Hindlimb muscle (tissue), 1 donor: Measurements from ENCODE around the gene PTPRU. TPM values are rescaled to one million over a fixed set of nuclear protein-coding genes. Genes with fewer than 3 reads are reported as not detected.

Source experiments
- DNase-seq: peaks from one replicate; pipeline ENCODE4 v3.0.0-alpha.2; 2013
- polyA plus RNA-seq: library from polyadenylated mRNA; unstranded; fragments of 120-200 nt; gene quantifications from one replicate; pipeline ENCODE4 v1.2.1, GENCODE V29; 2013; ENCODE audit not compliant: insufficient read length

Gene PTPRU
- polyA plus RNA-seq, 1 donor: 25.4 TPM

DNA sequence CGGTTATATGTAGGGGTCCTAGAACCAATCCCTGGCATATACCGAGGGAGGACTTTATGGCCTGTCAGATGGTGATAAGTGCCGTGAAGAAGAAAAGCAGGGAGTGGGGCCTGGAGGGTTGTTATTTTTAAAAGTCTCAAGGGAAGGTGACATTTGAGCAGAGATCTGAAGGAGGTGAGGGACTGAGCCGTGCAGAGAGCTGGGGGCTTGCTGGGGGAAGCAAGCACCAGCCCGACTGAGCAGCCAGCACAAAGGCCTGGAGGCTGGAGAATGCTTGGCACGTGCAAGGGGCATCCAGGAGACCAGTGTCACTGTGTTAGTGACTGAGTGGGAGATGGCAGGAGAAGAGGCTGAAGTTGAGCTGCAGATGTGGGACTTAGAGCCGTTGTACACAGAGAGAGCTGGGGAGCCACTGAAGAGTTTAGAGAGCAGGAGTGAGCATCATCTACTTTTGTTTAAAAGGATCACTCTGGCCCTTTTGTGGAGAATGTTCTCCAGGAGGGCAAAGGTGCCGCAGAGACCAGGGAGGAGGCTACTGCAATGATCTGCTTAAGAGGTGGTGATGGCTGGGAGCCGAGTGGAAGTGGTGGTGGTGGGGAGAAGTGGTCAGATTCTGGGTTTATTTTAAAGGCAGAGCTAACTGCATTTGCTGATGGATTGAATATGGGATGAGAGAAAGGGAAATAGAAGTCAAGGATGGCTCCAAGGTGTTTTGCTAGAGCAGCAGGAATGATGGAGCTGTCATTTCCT lies 31.2 kb downstream of the PTPRU start:
- DNase-seq: no peak

DNA sequence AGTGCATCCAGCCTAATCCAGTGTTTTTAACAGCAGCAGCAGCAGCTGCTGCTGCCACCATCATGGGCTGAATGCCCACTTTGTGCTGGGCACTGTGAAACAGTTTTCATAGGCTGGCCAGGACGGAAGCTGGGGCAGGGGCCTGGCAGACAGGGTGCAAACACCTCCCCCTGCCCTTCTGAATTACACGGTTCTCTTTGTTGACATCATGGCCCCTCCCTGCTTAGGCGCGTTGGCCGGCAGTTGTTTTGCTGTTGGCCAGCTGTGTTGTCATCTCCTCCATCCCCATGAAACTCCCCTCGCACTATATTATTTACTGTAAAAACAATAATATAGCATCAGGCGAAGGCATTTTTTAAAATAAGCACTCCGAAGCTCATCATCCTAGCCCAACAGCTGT lies 33.1 kb downstream of the PTPRU start:
- DNase-seq: peak; percentile 75

DNA sequence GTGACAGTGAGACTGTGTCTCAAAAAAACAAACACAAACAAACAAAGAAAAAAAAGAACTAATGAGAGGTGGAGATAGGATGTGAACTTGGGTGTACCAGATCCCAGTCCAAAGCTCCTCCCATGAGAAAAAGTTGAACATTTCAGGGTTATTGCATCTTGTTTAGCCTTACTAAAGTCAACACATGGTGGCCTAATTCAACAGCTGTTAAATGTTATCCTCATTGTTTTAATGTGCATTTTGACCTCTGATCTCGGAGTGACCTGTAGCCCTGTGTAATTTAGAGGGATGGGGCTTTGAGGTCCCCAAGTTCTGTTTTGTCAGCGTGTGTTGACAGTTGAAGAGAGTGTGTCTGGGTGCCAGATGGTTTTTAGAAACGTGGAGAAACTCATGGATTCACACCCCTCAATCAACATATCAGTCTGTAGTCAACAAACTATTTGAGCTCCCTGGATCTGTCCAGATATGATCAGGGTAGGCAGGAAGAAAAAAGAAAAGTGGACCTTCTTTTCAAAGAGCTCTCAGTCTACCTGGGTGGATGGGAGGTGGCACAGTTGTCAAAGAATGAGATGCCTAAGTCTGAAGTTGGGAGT lies 34.7 kb downstream of the PTPRU start:
- no peak for DNase-seq

DNA sequence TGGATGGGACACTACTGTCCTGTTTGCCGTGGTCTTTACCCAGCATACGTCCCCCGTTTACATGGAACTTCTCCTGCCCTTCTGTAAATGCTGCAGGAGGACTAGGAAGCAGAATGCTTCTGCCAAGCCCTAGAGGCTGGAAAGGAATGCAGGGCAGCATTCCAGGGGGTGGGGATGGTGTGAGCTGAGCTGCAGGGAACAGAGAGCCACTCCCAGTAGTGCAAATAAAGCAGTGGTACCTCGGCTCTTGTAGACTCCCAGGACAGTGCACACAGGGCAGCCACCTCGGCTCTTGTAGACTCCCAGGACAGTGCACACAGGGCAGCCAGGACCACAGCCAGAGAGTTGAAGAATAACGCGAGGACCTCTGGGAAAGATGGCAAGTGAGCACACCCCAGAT lies 35.4 kb downstream of the PTPRU start:
- DNase-seq: no peak

DNA sequence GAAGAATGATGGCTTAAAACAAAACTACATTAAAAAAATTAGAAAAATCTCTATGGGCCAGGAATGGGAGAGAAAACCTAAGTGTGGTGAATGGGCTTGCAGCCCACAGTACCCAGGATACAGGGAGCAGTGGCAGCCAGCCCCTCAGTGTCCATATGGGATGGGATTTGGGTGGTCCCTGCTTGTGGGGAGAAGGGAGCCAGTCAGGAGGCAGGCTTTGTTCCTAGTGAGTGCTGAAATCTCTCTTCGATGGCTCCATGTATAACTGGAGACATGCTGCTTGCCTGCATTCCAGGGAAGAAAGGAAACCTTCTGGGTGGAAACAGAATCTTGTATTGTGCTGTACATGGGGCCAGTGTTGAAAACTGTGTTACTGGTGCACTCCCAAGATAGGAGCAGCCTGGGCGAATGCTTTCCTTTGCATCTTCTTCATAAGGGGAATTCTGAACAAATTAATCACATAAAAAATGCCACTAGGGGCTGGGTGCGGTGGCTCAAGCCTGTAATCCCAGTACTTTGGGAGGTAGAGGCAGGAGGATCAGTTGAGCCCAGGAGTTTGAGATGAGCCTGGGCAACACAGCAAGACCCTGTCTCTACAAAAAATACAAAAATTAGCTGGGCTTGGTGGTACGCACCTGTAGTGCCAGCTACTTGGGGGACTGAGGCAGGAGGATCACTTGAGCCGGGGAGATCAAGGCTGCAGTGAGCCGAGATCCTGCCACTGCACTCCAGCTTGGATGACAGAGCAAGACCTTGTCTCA lies 36.0 kb downstream of the PTPRU start:
- no peak for DNase-seq

DNA sequence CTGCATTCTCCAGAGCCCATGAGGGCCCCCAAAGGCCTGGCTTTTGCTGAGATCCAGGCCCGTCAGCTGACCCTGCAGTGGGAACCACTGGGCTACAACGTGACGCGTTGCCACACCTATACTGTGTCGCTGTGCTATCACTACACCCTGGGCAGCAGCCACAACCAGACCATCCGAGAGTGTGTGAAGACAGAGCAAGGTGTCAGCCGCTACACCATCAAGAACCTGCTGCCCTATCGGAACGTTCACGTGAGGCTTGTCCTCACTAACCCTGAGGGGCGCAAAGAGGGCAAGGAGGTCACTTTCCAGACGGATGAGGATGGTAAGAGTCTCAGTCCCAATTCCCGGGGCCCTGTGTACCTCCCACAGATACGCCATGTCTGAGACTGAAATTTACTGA lies 39.1 kb downstream of the PTPRU start:
- no peak for DNase-seq

DNA sequence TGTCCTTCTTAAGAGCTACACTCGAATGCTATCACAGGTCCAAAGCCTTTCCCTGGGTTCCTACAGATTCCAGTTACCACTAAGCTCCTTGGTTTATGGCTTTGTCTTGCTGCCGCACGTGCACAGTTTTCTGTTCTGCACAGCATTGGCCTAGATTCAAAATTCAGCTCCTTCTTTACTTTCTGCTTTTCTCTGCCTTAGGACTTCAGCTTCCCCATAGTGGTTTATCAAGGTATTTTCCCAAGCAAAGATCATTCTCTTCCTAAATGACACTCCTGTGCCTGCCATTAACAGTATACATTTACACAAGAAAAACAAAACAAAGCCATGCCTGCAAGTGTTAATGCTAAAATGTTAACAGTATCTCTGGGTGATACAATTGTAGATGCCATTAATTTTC lies 41.8 kb downstream of the PTPRU start:
- no peak for DNase-seq

DNA sequence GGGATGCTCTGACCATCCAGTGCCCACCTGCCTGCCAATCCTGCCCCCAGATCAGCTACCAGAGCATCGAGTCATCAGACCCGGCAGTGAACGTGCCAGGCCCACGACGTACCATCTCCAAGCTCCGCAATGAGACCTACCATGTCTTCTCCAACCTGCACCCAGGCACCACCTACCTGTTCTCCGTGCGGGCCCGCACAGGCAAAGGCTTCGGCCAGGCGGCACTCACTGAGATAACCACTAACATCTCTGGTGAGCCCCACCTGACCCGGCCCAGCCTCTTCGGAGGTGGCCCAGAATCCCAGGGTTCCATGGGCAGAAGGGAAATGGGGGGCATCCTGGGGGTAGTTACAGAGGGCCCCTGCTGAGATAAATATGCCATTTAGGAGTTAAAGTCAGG lies 43.1 kb downstream of the PTPRU start:
- DNase-seq: no peak

DNA sequence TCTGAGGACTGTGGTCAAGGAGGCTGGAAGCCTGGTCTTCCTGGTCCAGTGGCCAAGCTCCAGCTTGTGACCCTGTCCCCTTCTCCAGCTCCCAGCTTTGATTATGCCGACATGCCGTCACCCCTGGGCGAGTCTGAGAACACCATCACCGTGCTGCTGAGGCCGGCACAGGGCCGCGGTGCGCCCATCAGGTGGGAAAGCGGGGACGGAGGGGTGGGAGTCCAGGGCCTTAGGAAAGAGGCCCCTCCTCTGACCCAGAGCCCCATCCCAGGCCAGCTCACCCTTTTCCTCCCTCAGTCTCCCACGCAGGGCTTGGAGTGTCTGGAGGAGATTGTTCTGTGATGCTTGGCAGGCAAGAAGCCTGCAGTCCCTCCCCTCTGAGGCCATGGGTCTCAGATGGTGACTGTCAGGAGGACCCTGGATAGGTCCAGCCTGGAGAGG lies 43.6 kb downstream of the PTPRU start:
- no peak for DNase-seq

DNA sequence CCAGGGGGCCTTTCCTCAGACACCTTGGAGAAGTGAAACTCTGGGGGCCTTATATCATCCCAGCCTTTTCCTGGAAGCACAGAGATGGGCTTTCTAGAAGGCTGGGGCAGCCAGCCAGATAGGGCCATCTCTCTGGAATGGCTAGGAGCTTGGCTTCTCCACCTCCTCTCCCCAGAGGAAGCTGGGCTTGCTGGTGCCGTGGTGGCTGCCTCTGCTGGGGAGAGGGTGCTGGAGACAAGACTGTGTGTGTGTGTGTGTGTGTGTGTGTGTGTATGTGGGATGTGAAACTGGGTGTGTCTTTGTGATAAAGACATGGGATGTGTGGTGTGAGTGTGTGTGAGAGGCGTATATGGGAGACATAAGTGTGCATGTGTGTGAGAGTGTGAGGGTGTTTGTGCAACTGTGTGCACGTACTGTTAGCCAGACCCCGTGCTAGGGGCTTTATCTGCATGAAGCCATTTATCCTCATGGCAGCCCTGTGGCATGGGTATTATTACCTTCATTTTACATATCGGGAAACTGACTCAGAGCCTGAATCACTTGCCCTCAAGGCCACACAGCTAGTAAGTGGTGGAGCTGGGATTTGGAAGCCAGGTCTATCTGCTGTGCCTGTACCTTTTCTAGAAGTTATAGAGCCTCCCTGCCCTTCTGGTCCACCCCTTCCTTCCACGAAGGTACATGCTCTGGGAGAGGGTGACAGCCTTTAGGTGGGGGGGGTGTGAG lies 44.2 kb downstream of the PTPRU start:
- no peak for DNase-seq

DNA sequence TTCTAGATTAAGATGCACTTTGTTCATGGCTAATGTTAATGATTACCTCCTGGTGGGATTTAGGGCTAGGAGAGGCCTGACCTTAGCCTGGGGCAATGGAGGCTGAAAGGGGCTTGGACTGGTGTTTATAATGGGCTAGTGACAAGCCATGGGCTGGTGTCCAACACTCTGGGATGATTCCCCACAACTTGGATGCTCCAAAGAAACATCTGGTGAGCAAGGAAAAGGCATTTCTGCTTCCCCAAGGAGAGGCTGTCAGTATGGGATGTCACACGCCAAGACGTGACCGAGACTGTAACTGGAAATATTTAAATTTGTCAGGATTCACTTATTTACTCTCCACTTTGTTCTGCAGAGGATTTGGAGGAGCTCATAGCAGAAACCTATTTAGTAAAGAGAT lies 45.2 kb downstream of the PTPRU start:
- no peak for DNase-seq

DNA sequence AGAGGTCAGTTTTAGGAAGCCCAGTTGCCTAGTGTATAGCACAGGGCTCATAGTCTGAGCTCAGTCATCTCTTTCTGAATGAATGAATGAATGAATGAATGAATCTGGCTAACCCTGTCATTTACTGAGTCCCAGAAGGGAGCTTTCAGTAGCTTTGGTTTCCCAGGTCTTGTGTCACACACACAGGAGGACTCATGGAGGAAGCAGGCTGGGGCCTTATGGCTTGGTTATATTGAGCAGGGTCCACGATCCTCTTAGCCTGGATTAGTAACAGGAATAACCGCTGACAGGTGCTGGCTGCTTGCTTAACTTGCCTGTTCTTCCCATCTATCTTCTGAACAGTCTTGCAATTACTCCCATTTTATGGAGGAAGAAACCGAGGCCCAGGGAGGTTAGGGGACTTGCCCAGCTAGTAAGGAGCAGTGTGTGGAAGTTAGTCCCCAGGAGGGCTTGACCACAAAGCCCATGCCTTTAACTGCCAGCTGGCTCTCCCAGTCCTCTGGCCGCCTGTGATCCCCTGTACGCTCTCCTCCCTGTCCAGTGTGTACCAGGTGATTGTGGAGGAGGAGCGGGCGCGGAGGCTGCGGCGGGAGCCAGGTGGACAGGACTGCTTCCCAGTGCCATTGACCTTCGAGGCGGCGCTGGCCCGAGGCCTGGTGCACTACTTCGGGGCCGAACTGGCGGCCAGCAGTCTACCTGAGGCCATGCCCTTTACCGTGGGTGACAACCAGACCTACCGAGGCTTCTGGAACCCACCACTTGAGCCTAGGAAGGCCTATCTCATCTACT lies 46.0 kb downstream of the PTPRU start:
- no peak for DNase-seq

DNA sequence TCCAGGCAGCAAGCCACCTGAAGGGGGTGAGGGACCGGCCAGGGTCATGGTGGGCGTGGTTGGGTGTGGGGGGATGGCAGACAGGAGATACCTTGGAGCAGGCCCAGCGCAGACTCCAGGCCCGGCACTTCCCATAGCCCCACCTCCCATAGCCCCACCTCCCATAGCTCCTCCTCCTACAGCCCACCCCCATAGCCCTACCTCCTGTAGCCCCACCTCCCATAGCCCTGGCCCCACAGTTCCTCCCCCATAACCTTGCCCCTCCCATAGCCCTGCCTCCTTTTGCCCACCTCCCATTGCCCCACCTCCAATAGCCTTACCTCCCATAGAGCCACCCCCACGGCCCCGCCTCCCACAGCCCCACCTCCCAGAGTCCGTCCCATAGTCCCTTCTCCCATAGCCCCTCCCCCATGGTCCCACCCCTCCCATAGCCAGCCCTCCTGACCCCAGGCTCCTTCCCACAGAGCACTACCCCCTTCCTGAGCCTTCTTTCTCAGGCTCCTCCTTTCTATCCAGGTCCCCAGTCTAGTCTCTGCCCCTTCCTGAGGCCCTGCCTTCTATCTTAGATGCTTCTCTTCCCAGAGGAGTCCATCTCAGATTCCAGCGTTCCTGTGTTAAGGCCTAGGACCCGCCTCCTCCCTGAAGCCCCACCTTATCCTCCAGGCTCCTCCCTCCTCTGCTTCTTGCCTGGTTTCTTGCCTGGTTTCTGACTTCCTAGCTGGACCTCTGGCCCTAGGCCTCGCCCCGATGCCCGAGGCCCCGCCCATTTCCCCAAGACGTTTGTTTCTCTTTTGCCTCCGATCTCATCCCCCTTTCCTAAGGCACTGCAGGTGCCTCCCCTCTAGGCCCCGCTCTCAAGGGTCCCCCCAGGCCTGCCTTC lies 46.8 kb downstream of the PTPRU start:
- no peak for DNase-seq

DNA sequence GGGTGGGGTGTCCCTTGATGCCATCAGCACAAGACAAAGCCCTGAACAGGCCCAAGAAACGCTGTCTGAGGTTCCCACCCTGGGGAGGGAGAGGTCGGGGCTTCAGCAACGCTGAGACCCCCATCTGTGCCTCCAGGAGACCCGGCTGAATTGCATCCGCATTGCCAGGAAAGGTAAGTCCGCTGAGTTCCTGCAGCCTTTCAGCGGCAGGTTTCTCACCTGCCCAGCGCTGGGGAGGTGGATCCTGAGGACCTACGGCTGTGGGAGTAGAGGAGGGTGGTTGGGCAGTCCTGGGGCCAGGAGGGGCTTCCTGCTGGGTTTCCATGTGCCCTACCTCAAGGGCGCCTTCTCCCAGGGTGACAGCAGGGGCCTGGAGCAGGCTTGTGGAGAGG lies 47.5 kb downstream of the PTPRU start:
- DNase-seq: no peak

DNA sequence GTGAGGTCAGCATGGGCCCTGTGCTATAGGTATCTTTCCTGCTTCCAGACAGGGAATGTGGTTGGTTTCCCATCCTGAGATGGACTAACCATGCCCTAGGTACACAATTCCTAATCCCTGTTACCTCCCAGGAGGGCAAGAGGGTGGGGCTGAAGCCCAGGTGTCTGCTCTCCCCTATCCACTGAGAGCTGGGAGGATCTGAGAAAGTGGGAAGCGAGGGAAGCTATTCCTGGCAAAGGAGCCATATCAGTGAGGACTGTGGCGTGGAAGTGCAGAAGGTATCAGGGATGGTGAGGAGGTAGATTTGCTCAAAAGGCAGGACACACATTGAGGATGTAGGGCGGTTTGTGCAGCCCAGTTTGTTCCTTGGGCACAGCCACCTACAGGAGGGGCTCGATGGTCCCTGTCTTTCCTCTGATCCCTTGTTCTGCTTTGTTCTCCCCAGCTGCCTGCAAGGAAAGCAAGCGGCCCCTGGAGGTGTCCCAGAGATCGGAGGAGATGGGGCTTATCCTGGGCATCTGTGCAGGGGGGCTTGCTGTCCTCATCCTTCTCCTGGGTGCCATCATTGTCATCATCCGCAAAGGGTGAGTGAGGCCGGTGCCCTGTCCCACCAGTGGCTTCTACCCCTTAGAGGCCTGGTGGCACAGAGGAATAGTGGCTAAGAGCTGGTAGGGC lies 48.1 kb downstream of the PTPRU start:
- DNase-seq: no peak

DNA sequence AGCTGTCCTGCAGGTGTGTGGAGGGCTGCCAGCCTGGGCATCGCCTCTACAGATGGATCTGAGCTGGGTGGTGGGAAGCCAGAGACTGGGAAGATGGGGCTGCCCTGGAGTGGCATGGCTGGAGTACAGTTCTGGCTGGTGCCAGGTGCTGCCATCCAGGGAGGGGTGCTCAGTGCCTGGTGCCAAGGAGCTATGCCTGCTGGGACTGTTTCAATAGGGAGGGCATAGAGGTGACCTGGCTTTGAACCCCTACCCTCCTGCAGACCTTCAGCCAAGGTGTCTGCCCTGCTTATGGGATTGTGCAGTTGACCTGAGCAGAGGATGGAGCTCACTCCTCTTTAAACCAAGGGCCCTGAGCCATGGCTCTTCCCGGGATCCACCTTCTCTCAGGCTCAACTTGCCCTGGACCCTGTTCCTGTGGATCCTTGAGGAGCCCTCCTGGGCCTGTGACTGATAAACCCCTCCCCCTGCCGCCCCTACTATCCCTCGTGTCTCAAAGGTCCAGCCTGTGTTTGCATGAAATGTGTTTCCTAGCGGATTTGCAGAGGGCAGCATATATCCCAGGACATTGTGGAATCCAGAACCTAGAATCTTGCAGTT lies 48.7 kb downstream of the PTPRU start:
- no peak for DNase-seq

DNA sequence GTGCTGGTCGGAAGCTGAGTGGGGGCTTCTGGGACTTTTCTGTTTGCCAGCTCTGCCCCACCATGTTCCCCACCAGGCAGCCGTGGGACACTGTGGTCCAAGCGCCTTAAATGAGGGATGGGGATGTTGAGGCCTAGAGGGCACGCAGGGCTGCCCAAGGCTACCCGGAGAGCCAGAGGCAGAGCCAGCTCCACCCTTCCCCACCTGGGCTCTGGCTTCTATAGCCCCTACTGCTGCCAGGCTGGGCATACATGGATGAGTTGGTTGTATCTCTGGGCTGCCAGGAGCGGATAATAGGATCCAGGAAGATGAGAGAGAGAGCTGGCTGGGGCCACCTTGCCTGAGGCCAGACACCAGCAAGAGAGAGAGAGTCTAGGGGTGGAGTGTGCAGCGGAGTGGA lies 49.4 kb downstream of the PTPRU start:
- no peak for DNase-seq

DNA sequence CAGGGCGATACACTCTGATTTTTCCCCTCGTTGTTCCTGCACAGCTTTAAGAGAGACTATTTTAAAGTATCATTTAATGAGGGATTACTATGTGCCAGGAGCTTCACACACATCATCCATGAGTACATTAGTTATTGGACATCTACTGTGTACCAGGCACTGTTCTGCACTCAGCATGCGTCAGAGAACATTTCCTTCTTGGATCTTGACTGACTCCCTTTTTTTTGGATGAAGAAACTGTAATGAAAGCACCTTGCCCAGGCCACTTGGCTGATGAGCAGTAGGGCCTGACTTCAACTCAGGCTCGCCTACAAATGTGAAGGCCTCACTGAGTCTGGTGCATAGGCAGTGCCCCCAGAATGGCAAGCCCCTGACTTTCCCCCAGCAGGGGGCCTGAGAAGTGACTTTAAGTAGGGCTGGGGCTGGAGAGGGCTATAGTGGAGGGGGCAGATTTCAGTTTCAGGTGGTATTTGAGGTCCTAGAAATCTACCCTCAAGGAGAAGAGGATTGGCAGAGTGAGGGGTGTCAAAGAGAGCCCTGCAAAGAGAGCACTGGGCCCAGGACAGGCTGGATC lies 50.0 kb downstream of the PTPRU start:
- DNase-seq: no peak

DNA sequence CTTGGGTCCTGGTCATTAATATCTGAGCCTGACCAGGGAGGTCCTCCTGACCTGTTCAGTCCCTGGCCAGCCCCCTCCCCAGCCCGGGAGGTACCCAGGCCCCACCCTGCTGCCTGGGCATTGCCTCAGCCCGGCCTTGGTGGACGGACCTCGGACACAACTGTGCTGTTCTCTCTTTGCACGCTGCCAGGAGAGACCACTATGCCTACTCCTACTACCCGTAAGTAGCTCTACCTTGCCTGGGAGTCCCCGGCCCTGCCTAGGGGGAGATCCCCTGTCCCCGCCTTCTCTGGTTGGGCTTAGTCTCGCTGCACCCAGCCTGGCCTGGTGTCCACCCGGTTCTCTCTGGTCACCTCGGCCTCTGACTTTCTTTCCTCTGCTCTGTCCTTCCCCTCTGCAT lies 53.2 kb downstream of the PTPRU start:
- no peak for DNase-seq

DNA sequence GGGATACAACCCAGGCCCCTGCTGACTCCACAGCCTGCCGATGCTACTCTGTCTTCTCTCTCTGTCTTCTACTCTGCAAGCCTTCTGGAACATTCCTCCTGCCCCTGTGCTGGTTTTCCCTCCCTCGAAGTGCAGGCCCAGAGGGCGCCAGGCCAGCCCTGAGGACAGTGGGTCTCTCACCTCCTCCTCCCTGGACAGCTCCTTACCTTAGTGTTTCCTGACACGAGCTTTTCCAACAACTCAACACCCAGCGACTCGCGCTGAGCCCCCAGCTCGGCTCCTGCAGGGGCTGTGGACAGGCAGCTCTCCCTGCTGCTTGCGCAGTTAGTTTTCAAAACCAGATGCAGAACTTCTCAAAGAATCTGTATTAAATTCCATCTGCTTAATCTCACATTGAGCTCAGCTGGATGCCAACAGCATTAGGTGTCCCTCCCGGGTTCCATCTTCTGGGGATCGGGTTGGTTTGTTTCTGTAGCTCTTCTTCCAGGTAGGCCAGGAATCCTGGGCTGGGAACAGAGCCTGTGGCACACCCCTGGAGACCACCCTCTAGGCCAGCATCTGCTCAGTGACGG lies 54.2 kb downstream of the PTPRU start:
- no peak for DNase-seq
